HepG2 (cell line): ENCODE measurements around the gene TBC1D21. TPM values are rescaled to one million over a fixed set of nuclear protein-coding genes. Genes with fewer than 3 reads are reported as not detected.

Source experiments
- ATAC-seq: fragments of 200-7000 bp; cut with Tn5 transposase; 3 replicates; pipeline ENCODE4 v1.9.1; 2020; ENCODE audit warnings: mild to moderate bottlenecking, moderate library complexity
- BruUV-seq: library from RNA; stranded (reverse); fragments of 400-500 nt; replicated peaks from 2 replicates; lab custom pipeline; 2021; lab: Mats Ljungman, UMichigan
- CTCF ChIA-PET: fragments of 300-600 bp; formaldehyde crosslinking; extraction: SDS; loops from one replicate; lab custom pipeline; 2021; ENCODE audit warnings: low total read pairs, inconsistent platforms, low intra/inter-chr PET ratio; lab: Yijun Ruan, JAX
- POLR2A ChIA-PET: fragments of 350-600 bp; sonication (Branson Sonifier 250); formaldehyde crosslinking; loops from one replicate; lab custom pipeline; 2020; ENCODE audit warnings: antibody characterized with exemption, inconsistent platforms; lab: Yijun Ruan, JAX
- DNase-seq: peaks from one replicate; pipeline ENCODE4 v3.0.0-alpha.2; 2015; ENCODE audit warnings: low spot score
- FAIRE-seq: peaks from 3 replicates; lab custom pipeline; 2011; peaks lifted over from hg19 to GRCh38; lab: Jason Lieb, UNC
- H2AFZ ChIP-seq: one replicate; pipeline ENCODE4 v1.6.1; 2011; ENCODE audit warnings: low read length, inconsistent platforms
- H3K27ac ChIP-seq: fragments of 300-600 bp; 3 replicates; pipeline ENCODE4 v1.8.0; 2011; ENCODE audit warnings: mixed run types, mild to moderate bottlenecking, mixed read lengths, low read length, inconsistent platforms; ENCODE audit not compliant: insufficient read depth; ENCODE audit errors: extremely low read length
- H3K27me3 ChIP-seq, 2 experiments: fragments of 200-600 bp in 1 of 2; 2 replicates in 1 of 2; 3 replicates in 1 of 2; pipeline versions ENCODE4 v1.6.0 to v1.8.0; 2011; ENCODE audit warnings: low read length in 2 of 2, mild to moderate bottlenecking in 2 of 2, moderate library complexity in 2 of 2, inconsistent platforms in 1 of 2; ENCODE audit not compliant: insufficient read depth in 2 of 2, control insufficient read depth in 1 of 2
- H3K36me3 ChIP-seq, 2 experiments: fragments of 200-600 bp in 1 of 2; replicated peaks in 1 of 2; 2 replicates in 1 of 2; 3 replicates in 1 of 2; pipeline versions ENCODE4 v1.5.1 to v1.8.0; 2011; ENCODE audit warnings: low read length in 2 of 2, inconsistent platforms in 1 of 2; ENCODE audit not compliant: insufficient read depth in 2 of 2, control insufficient read depth in 1 of 2
- H3K4me1 ChIP-seq: 2 replicates; pipeline ENCODE4 v1.5.1; 2012; ENCODE audit warnings: low read length, inconsistent platforms; ENCODE audit not compliant: insufficient read depth
- H3K4me2 ChIP-seq: 2 replicates; pipeline ENCODE4 v1.6.0; 2011; ENCODE audit warnings: low read depth, low read length, inconsistent platforms
- H3K4me3 ChIP-seq, 3 experiments: fragments of 200-600 bp in 1 of 3; sonication (generic), shearing (Covaris generic) in 1 of 3; replicated peaks in 1 of 3; 2 replicates each; pipeline ENCODE4 v1.5.1; 2011 to 2016; ENCODE audit warnings: low read length in 3 of 3, inconsistent platforms in 2 of 3, low read depth in 2 of 3, mild to moderate bottlenecking in 2 of 3, control low read depth in 1 of 3, mixed read lengths in 1 of 3; ENCODE audit not compliant: insufficient read depth in 1 of 3
- H3K79me2 ChIP-seq: one replicate; pipeline ENCODE4 v1.6.1; 2011; ENCODE audit warnings: low read length, inconsistent platforms; ENCODE audit not compliant: insufficient read depth
- H3K9ac ChIP-seq: 2 replicates; pipeline ENCODE4 v1.6.0; 2011; ENCODE audit warnings: mild to moderate bottlenecking, low read depth, low read length, inconsistent platforms; ENCODE audit not compliant: insufficient read depth
- H3K9me3 ChIP-seq: 2 replicates; pipeline ENCODE4 v1.5.1; 2012; ENCODE audit warnings: mild to moderate bottlenecking, low read length
- H4K20me1 ChIP-seq: 2 replicates; pipeline ENCODE4 v1.6.0; 2011; ENCODE audit warnings: inconsistent platforms, mild to moderate bottlenecking, low read length, moderate library complexity; ENCODE audit not compliant: insufficient read depth
- CBFB ChIP-seq: sonication (generic); formaldehyde crosslinking; IDR thresholded peaks from 2 replicates; pipeline ENCODE4 v1.4.0; 2020; ENCODE audit warnings: missing genetic modification reagents
- ESRRA ChIP-seq: sonication (generic); formaldehyde crosslinking; IDR thresholded peaks from 2 replicates; pipeline ENCODE4 v1.5.1; 2020; ENCODE audit warnings: mild to moderate bottlenecking, low read depth, missing genetic modification reagents
- FOXK1 ChIP-seq: sonication (generic); formaldehyde crosslinking; IDR thresholded peaks from 2 replicates; pipeline ENCODE4 v1.4.0; 2020; ENCODE audit warnings: low read depth, missing genetic modification reagents, borderline replicate concordance
- HNF4A ChIP-seq: sonication (generic); formaldehyde crosslinking; IDR thresholded peaks from 2 replicates; pipeline ENCODE4 v1.4.0; 2020; ENCODE audit warnings: missing genetic modification reagents
- MEIS1 ChIP-seq: sonication (generic); formaldehyde crosslinking; IDR thresholded peaks from 2 replicates; pipeline ENCODE4 v1.9.0; 2021; ENCODE audit warnings: mild to moderate bottlenecking, missing genetic modification reagents, moderate library complexity, borderline replicate concordance
- PAXIP1 ChIP-seq: sonication (generic); formaldehyde crosslinking; conservative IDR thresholded peaks from 2 replicates; pipeline ENCODE4 v1.4.0; 2020; ENCODE audit warnings: mild to moderate bottlenecking, missing genetic modification reagents, moderate library complexity
- WGBS: methylation state at CpG from one replicate; pipeline ENCODE4 v1.1.6; 2017; ENCODE audit warnings: low lambda C conversion rate; 5-methylcytosine and 5-hydroxymethylcytosine counted together
- in situ Hi-C: cut with HindIII; loops from 2 replicates; pipeline ENCODE4 v1.10.0; 2017; ENCODE audit warnings: low pct_unique_long_range_greater_than_20kb; ENCODE audit not compliant: extremely low pct_ligation_motif_present
- intact Hi-C: fragments of 100-400 bp; cut with micrococcal nuclease; formaldehyde crosslinking; loops from one replicate; pipeline ENCODE4 v1.10.0; 2022; ENCODE audit not compliant: unreplicated experiment
- polyA plus RNA-seq, 8 experiments: library from polyadenylated mRNA; depleted of rRNA in 3 of 8; stranded (reverse) in 7 of 8; unstranded in 1 of 8; fragments of >200 nt; fragmentation: Illumina TruSeq in 4 of 8; extraction: Trizol in 4 of 8; gene quantifications; 2 replicates each; pipeline versions ENCODE4 v1.2.1 to v1.2.3, GENCODE V29; 2011 to 2016; ENCODE audit warnings: low read depth in 4 of 8, missing spikeins in 1 of 8, mixed read lengths in 1 of 8; ENCODE audit not compliant: insufficient read depth in 1 of 8
- total RNA-seq, 5 experiments: library from RNA; depleted of rRNA; stranded (reverse); fragments of >200 nt; fragmentation: Illumina TruSeq; extraction: Trizol; gene quantifications; 2 replicates each; pipeline ENCODE4 v1.2.3, GENCODE V29; 2016; ENCODE audit warnings: low read depth in 1 of 5

Gene TBC1D21
- total and polyA plus RNA-seq, 2 of the 13 experiments (the other 11 are each of a cell fraction or from before 2014, with no cell fraction given): not detected

- ATAC-seq: peak; percentile 87
- WGBS: 19% methylated on average over 2 of the region's 2 CpGs
- in situ Hi-C loops (loop anchor here (5.0 kb wide), 1 partner anchor 36 kb away; the partner anchor contains the start of gene TBC1D21), intact Hi-C loops (loop anchor here (1.0 kb wide), 1 partner anchor 34 kb away; no protein-coding TSS in a partner anchor)
- Histone ChIP-seq H3K27ac (no peak overlapping the region), H2AFZ (no peak overlapping the region), H3K79me2 (no peaks in the 10 kb centered on the region), H3K36me3 (no peaks in the 10 kb centered on the region), H3K4me2 (no peak overlapping the region), H3K9ac (no peak overlapping the region), H3K9me3 (no peaks in the 10 kb centered on the region), H4K20me1 (no peaks in the 10 kb centered on the region), H3K4me1 (peaks cover 6% of the 10 kb centered on the region; the same call in 1 of the 2 replicates), H3K4me3 (no peak overlapping the region), H3K27me3 (peaks cover 0 to 3% of the 10 kb centered on the region in 2 experiments; a peak in 3 of 5 replicates)
- BruUV-seq: no TSS peak
- ChIA-PET CTCF (interaction anchor here (1.2 to 1.7 kb wide), 2 partner anchors 33 to 35 kb away, joined by 6 to 21 read pairs; partner anchors contain the start of gene TBC1D21), POLR2A (no interaction called here)
- no peak for FAIRE-seq
- TF ChIP-seq HNF4A (CRISPR knock-in tag): peak; percentile 61
- 0 out of 2 replicates have a peak, but pooled peaks have one; percentile 21 for TF ChIP-seq PAXIP1 (CRISPR knock-in tag)
- no peak for TF ChIP-seq FOXK1 (CRISPR knock-in tag)
- TF ChIP-seq CBFB (CRISPR knock-in tag): no peak
- peak; percentile 88; the same call in 1 of the 2 replicates for TF ChIP-seq ESRRA (CRISPR knock-in tag)
- TF ChIP-seq MEIS1 (CRISPR knock-in tag): no peak
- peak; percentile 9 for DNase-seq
Observed at GRCh38 chr15:73908822-73909122, 35.4 kb downstream of the TBC1D21 start.
